Activated naive CD8-positive, alpha-beta T cell treated with anti-CD3 and anti-CD28 coated beads, Interleukin-2, amount 50 U/mL, for 24 hours (primary cell): ENCODE measurements around the gene BEGAIN.

ENCODE experiments used
- ATAC-seq: fragments of 150-1000 bp; cut with Tn5 transposase; one replicate; pipeline ENCODE4 v1.10.0; 2021
- DNase-seq: peaks from one replicate; pipeline ENCODE4 v3.0.0; 2021
- H3K27ac Mint-ChIP-seq: one replicate; pipeline ENCODE4 v1.8.0; 2021; ENCODE audit warnings: mild to moderate bottlenecking, mixed read lengths
- H3K27me3 Mint-ChIP-seq: one replicate; pipeline ENCODE4 v1.8.0; 2021; ENCODE audit warnings: mixed read lengths
- H3K36me3 Mint-ChIP-seq: one replicate; pipeline ENCODE4 v1.8.0; 2021; ENCODE audit warnings: low read depth, mixed read lengths
- H3K4me1 Mint-ChIP-seq: one replicate; pipeline ENCODE4 v1.8.0; 2021; ENCODE audit warnings: mixed read lengths
- H3K4me3 Mint-ChIP-seq: one replicate; pipeline ENCODE4 v1.8.0; 2021; ENCODE audit warnings: mild to moderate bottlenecking, moderate library complexity, mixed read lengths
- H3K9me3 Mint-ChIP-seq: one replicate; pipeline ENCODE4 v1.8.0; 2021; ENCODE audit warnings: mixed read lengths

The BEGAIN gene

DNA sequence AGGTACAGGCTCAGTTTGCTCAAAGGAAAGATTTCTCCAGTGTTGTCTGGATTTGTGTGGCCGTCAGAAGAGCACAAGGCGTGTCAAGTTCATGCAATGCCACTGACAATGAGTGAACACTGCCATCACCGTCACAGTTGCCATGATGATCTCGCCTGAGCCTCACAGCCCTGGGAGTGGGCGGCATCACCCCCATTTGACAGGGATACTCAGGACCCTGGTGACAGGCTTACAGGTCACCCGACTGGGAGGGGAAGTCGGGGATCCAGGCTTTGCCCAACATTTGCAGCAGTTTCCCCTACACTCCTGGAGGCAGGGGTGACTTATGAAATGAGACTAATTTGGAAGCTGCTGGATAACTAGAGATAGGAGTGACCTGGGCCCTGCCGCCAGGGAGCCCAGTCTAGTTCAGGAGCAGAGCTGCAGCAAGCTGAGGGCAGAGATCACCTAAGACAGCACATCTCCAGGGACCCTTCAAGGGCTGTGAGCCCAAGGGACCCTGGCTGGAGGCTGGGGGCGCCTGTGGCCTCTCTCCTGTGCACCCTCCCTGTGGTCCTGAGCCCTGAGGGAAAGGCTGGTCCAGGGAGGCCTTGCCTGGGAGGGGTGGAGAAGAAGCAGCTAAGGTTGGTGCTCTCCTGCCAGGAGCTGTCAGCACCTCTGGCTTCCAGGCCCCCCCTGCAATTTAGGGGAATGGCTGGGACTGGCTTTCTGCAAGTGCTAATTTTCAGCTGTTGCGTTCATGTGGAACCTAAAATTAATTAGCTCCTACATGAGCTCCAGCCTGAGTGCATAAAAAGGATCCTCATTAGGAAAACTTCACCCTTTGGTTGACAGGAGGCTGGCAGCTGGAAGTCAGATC lies 32.4 kb upstream of the BEGAIN start:
- Mint-ChIP-seq H3K36me3 (no peaks in the 10 kb centered on the region), H3K27ac (no peak overlapping the region), H3K4me1 (peaks cover 18% of the 10 kb centered on the region), H3K4me3 (no peak overlapping the region), H3K9me3 (no peaks in the 10 kb centered on the region), H3K27me3 (no peaks in the 10 kb centered on the region)
- no peak for DNase-seq
- ATAC-seq = no peak

DNA sequence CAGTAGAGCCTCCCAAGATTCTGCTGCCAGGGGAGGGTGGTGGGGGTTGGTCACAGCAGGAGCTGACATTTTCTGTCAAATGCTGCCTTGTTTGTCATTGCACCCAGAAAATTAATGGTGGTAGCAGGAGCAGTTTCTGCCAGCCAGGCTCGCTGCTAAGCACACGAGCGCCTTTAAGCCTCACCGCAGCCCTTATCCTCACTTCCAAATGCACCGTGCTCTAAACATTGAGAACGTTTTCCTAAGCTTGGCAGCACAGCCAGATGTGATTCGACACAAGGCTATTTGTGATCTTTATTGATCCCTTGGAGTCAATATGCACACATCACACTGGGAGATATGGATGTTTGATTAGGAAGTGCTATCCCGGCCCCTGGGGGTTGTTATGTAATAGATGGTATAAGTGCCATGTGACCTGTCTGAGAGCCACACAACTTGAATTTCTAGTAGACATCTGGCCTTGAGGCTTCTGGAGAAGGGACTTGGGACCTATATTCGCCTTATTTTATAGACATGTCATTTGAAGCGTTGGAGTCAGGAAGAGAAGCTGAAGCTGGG lies 31.6 kb upstream of the BEGAIN start:
- Mint-ChIP-seq H3K36me3 (no peaks in the 10 kb centered on the region), H3K4me1 (peaks cover 18% of the 10 kb centered on the region), H3K9me3 (no peaks in the 10 kb centered on the region), H3K27ac (no peak overlapping the region), H3K27me3 (no peaks in the 10 kb centered on the region), H3K4me3 (no peak overlapping the region)
- ATAC-seq (no peak), DNase-seq (no peak)

DNA sequence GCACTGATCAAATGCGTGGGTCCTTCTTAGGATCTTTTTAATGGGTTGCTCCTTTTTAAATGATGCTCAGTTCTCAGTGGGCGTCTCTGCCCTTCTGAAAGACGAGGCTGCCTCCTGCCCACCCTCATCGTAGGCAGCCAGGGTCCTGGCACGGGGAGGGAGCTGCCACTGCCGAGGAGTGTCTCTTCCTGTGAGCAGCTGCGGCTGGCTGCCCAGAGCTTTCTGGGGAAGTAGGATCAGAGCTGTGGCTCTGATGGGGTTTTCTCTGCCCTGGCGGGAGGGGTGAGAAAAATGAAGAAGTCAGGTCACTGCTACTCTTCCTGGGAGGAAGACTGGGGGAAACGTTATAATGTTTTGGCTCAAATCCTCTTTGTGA lies 31.1 kb upstream of the BEGAIN start:
- Mint-ChIP-seq H3K36me3 (no peaks in the 10 kb centered on the region), H3K9me3 (no peaks in the 10 kb centered on the region), H3K27me3 (no peaks in the 10 kb centered on the region), H3K27ac (no peak overlapping the region), H3K4me3 (no peak overlapping the region), H3K4me1 (peaks cover 18% of the 10 kb centered on the region)
- DNase-seq (no peak), ATAC-seq (no peak)

DNA sequence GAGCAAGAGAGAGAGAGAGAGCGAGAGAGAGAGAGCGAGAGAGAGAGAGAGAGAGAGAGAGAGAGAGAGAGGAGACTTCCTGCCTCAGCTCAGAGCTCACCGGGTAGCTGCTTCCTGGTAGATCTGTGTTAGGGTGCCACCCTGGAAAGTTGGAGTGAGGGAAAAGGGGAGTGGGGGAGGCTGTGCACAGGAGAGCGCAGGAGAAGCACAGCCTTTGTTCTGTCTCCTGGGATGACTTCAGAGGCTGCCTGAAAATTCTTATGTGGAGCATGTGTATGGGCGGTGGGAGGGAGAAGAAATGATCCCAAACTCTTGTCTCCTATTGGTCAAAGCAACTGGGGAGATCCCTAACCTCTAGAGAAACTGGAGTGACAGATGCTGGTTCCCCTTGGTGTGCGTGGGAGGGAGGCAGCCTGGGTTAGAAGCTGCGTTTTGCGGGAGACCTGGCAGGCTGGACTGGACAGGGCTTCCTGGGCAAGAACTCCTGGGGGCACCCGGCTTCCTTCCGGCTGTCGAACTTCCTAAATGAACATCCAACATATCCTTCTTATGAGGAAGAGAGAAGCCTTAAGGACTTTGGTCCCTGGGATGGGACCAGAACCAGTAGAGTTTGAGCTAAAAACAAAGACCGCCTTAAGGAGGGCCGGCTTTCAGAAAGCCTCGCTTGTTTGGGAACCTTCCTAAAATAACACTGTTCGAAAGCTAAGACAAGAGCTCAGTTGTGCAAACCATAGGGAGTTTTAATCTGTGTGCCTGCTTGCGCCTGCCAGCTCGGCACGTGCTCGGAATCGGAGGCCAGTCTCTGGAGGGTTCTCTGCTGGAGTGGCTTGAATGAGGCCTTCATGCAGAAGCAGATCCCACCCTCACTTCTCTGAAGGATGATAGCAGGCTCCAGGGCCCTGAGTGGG lies 30.4 kb upstream of the BEGAIN start:
- Mint-ChIP-seq H3K27me3 (no peaks in the 10 kb centered on the region), H3K27ac (peak overlapping the region; percentile 1), H3K4me1 (peaks cover 18% of the 10 kb centered on the region), H3K4me3 (no peak overlapping the region), H3K9me3 (no peaks in the 10 kb centered on the region), H3K36me3 (no peaks in the 10 kb centered on the region)
- DNase-seq = no peak
- no peak for ATAC-seq

DNA sequence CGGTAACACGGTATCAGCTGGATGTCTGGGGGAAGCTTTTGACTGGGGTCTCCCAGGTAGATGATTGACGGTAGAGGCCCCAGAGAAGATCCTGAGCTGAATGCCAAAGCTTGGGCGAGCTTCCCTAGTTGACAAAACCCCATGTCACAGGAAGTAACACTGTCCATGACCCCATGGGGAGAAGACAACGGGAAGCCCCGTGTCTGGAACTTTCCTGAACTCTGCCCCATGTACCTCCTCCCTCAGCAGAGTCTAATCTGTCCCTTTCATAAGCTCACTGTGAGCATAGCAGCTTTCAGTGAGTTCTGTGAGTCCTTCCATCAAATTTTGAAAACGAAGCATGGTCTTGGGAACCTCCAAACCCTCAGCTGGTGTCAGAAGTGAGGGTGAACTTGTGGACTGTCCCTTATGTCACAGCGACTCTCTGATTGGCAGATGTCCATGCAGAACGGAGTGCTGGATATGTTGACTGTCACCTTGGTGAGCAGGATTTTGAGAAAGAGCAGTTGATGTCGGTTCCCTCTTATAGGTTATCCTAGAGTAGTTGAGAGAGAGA lies 29.7 kb upstream of the BEGAIN start:
- Mint-ChIP-seq H3K4me1 (peaks cover 18% of the 10 kb centered on the region), H3K27me3 (no peaks in the 10 kb centered on the region), H3K9me3 (no peaks in the 10 kb centered on the region), H3K4me3 (no peak overlapping the region), H3K27ac (peak overlapping the region; percentile 1), H3K36me3 (no peaks in the 10 kb centered on the region)
- no peak for DNase-seq
- no peak for ATAC-seq

DNA sequence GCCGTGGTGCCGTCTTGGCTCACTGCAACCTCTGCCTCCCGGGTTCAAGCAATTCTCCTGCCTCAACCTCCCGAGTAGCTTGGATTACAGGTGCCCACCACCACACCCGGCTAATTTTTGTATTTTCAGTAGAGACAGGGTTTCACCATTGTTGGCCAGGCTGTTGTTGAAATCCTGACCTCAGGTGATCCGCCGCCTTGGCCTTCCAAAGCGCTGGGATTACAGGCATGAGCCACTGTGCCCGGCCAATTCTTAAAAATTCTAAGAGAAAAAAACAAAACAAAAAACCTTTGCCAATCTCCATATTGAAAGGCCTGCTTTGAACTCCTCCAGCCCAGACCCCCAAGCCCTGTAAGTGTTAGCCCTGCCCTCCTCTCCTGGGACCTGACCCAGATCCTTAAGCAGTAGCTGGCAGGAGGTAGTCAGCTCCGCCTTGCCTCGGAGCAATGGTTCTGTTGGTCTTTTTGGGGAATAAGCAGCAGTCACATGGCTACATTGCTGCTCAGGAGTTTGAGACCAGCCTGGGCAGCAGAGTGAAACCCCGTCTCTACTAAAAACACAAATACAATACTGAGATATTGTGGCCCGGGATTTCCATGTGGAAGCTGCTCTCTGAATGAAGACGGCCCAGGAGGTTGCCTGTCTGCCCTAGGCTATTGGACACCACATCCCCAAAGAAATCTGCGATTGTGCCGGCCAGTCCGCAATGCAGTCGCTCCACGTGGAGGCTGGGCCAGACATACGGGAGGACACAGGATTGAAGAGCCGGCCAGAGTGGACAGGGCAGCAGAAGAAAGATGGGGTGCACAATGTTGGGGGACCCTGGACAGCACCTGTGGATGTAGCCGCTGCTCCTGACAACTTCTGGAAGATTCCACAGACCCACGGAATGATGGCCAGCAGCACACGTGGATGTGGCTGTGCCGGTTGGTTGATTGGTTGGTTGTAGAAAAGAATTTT lies 28.8 kb upstream of the BEGAIN start:
- ATAC-seq (no peak), DNase-seq (no peak)
- Mint-ChIP-seq H3K36me3 (no peaks in the 10 kb centered on the region), H3K9me3 (no peaks in the 10 kb centered on the region), H3K4me3 (no peak overlapping the region), H3K4me1 (peaks cover 18% of the 10 kb centered on the region), H3K27ac (no peak overlapping the region), H3K27me3 (no peaks in the 10 kb centered on the region)

DNA sequence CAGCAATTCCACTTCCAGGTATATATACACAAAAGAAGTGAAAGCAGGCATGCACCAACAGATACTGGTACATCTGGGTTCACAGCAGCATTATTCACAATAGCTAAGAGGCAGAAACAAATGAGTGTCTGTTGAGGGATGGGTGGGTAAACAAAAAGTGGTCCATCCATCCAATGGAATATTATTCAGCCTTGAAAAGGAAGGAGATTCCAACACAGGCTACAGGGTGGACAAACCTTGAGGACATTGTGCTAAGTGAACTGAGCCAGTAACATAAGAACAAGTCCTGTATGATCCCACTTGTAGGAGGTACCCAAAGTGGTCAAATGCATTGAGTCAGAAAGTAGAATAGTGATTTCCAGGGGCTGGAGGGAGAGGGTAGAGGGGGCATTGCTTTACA lies 27.6 kb upstream of the BEGAIN start:
- H3K36me3 Mint-ChIP-seq = no peaks in the 10 kb centered on the region
- no peak overlapping the region for H3K27ac Mint-ChIP-seq
- H3K4me1 Mint-ChIP-seq = peaks cover 18% of the 10 kb centered on the region
- H3K27me3 Mint-ChIP-seq = no peaks in the 10 kb centered on the region
- H3K9me3 Mint-ChIP-seq = no peaks in the 10 kb centered on the region
- DNase-seq = no peak
- no peak for ATAC-seq
- no peak overlapping the region for H3K4me3 Mint-ChIP-seq

DNA sequence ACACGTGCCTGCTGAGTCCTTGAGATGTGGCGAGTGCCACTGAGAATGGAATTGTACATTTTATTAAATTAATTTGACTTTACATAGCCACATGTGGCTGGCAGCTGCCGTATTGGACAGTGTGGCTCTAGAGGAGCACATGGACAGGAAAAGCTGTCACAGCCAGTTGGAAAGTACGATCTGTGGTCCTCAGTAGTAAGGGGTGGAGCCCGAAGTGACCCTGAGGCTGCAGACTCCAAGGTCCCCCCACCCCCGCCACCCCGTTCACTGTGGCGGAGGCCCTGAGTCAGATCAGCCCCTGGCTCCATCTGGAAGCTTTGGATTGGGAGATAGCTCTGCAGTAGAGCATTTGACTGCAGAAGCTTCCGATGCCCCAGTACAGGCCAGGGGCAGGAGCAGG lies 25.8 kb upstream of the BEGAIN start:
- Mint-ChIP-seq H3K27ac (no peak overlapping the region), H3K9me3 (no peaks in the 10 kb centered on the region), H3K4me1 (peaks cover 10% of the 10 kb centered on the region), H3K27me3 (no peaks in the 10 kb centered on the region), H3K36me3 (no peaks in the 10 kb centered on the region), H3K4me3 (no peak overlapping the region)
- ATAC-seq = no peak
- DNase-seq = no peak

DNA sequence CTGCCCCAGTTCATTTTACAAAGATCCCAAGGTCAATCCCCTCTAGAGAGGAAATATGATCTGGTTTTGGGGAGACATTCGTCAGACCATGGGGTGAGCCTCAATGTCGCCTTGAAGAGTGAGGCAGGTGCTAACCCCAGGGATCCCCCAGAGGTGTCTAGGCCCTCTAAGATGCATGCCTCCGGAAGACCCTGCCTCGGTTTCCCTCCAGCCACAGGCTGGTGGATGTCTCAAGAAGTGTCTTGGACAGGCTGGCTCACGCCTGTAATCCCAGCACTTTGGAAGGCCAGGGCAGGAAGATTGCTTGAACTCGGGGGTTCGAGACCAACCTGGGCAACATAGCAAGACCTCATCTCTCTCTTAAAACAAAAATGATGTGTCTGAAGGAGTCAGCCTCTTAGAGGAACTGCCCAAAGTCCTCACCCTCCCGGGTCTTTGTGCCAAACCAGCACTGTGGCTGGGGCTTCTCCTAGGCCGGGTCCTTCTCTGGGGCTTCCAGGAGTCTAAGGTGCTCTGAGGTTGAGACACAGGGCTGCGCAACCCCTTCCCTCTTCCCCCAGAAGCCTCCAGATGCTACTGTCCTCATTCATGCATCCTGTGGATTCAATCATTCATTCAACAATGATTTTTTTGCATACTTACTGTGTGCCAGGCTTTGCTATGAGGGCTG lies 24.7 kb upstream of the BEGAIN start:
- DNase-seq = no peak
- ATAC-seq = no peak
- H3K4me1 Mint-ChIP-seq = peaks cover under 1% of the 10 kb centered on the region
- H3K9me3 Mint-ChIP-seq = no peaks in the 10 kb centered on the region
- H3K27me3 Mint-ChIP-seq = no peaks in the 10 kb centered on the region
- H3K36me3 Mint-ChIP-seq = no peaks in the 10 kb centered on the region
- H3K4me3 Mint-ChIP-seq = no peak overlapping the region
- H3K27ac Mint-ChIP-seq = no peak overlapping the region

DNA sequence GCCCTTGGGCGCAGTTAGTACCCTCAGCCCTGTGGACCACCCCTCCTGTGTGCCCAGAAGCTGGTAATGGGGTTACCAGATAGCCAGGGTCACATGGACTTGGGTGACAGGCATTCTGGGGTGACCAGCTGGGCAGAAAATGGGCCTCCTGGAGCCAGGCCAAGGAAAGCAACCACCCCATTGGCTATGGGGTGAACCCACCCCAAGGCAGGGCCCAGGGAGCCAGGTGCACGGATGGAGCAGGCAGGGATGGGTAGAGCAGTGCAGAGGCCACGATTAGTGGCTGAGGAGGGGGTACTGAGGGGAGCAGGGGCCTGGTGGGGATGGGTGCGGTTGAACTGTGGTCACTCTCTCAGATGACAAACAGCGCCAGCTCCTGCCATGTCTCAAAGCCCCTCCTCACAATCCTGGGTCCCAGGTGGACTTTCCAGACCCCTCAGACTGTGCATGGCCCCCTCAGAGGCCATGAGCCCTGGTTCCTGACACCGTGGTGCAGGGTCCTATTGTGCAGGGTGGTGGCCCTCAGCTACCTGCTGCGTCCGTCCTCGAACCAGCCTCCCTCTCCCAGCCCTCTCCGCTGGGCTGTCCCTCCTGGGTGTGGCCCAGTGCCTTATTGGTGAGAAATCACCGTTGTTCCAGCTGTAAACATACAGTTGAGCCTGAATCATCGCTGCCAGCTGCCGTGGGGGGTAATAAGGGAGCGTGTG lies 23.4 kb upstream of the BEGAIN start:
- no peaks in the 10 kb centered on the region for H3K36me3 Mint-ChIP-seq
- peaks cover 2% of the 10 kb centered on the region for H3K27me3 Mint-ChIP-seq
- H3K4me1 Mint-ChIP-seq = no peaks in the 10 kb centered on the region
- ATAC-seq = no peak
- H3K4me3 Mint-ChIP-seq = no peak overlapping the region
- DNase-seq = no peak
- H3K27ac Mint-ChIP-seq = no peak overlapping the region
- no peaks in the 10 kb centered on the region for H3K9me3 Mint-ChIP-seq

DNA sequence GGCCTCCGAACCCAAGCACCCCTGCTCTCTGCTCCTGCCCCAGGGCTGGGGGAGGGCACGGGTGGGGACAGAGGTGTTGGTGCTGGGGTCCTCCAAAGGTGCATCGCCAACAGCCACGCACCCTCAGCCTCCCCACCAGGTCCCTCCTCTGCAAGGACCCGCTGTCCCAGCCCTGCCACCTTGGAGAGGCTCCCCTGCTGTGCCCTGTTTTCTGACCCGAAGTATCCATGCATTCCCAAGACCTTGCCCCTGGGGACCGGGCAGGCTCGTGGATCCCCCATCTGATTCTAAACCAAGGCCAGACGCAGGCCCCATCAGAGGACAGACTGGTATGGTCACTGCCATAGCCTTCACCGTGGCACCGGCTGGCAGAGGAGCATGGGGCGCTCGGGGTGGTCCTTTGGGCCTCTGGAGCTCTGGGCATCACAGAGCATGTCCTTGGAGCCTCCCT lies 22.7 kb upstream of the BEGAIN start:
- no peak overlapping the region for H3K4me3 Mint-ChIP-seq
- H3K4me1 Mint-ChIP-seq = no peaks in the 10 kb centered on the region
- peaks cover 2% of the 10 kb centered on the region for H3K27me3 Mint-ChIP-seq
- no peaks in the 10 kb centered on the region for H3K36me3 Mint-ChIP-seq
- H3K9me3 Mint-ChIP-seq = no peaks in the 10 kb centered on the region
- ATAC-seq (no peak), DNase-seq (no peak)
- H3K27ac Mint-ChIP-seq = no peak overlapping the region

DNA sequence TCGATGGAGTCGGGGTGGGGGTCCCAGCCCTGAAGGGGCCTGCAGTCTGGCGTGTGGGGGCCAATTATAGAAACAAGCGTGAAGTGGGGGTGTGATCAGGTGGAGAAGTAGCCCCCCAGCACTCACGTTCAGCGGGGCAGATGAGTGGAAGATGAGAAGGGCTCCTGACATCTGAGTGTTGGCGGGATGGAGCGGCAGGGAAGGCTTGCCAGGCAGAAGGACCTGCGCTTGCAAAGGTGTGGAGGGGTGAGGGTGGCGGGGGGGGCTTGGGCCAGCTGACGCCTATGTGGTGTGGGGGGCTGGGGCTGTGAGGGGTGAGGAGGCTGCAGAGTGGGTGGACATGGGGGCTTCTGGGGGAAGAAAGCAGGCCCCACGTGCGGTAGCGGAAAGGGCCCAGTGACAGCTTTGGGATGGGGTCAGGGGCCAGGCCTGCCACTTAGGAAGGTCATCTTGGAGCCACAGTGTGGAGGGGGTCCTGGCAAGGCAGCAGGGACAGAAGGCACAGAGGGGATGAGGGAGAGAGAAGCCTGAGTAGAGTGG lies 22.2 kb upstream of the BEGAIN start:
- Mint-ChIP-seq H3K27ac (no peak overlapping the region), H3K36me3 (no peaks in the 10 kb centered on the region), H3K4me1 (no peaks in the 10 kb centered on the region), H3K4me3 (no peak overlapping the region), H3K27me3 (peaks cover 2% of the 10 kb centered on the region), H3K9me3 (no peaks in the 10 kb centered on the region)
- DNase-seq (no peak), ATAC-seq (no peak)
